ENCODE results near the gene ELOVL5.

Gene ELOVL5

GRCh38 chr6:53333439-53334408 is 15.0 kb downstream of the ELOVL5 start:
- no peak for DNase-seq (ENCODE audit: low read depth)

DNA sequence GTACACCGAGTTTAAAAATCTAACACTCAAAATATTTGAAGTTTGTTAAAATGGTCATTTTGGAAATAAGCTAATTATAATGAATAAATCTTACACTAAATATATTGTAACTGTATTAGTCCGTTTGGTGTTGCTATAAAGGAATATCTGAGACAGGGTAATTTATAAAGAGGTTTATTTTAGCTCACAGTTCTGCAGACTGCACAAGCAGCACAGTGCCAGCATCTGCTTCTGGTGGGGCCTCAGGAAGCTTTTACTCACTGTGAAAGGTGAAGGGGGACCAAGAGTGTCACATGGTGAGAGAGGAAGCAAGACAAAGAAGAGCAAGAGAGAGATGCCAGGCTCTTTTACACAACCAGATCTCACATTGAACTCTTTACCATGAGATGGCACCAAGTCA is 17.1 kb downstream of the ELOVL5 start:
- TF ChIP-seq CTCF (IDR thresholded peaks at IDR 0.05; ENCODE audit: insufficient read depth, low read depth, low read length, missing control alignments), result no peak
- DNase-seq (ENCODE audit: low read depth), result no peak

More at GRCh38 chr6:53333439-53334408, 15.0 kb downstream of the ELOVL5 start:
- no peak for TF ChIP-seq CTCF (IDR thresholded peaks at IDR 0.05; ENCODE audit: insufficient read depth, low read depth, low read length, missing control alignments)
- no peak overlapping the region for H3K4me3 ChIP-seq (ENCODE audit: low read length)

GRCh38 chr6:53330137-53330536 is 18.6 kb downstream of the ELOVL5 start:
- DNase-seq (ENCODE audit: low read depth), result no peak
- H3K4me3 ChIP-seq (ENCODE audit: low read length), result no peak overlapping the region
- TF ChIP-seq CTCF (IDR thresholded peaks at IDR 0.05; ENCODE audit: insufficient read depth, low read depth, low read length, missing control alignments), result no peak

More for the DNA sequence above, 17.1 kb downstream of the ELOVL5 start:
- H3K4me3 ChIP-seq (ENCODE audit: low read length), result no peak overlapping the region

GRCh38 chr6:53328375-53328774 is 20.4 kb downstream of the ELOVL5 start:
- DNase-seq (ENCODE audit: low read depth), result no peak
- H3K4me3 ChIP-seq (ENCODE audit: low read length), result no peak overlapping the region
- TF ChIP-seq CTCF (IDR thresholded peaks at IDR 0.05; ENCODE audit: insufficient read depth, low read depth, low read length, missing control alignments), result no peak

DNA sequence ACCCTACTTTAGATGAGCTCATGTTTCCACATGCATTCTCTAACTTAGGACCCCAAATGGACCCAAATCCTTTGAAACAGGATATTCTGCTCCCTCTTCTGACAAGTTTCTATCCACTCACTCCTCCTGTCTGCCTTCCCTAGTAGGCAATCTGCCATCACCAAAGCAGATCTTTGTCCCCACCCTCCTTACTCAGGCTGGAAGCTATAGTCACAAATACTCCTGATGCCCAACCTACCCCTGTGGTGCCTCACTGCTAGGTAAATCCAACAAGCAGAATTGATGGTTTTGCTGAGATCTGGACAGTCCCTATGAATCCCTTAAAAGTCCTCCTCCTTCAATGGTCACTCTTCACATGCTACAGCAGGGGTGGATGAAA is 21.7 kb downstream of the ELOVL5 start:
- H3K4me3 ChIP-seq (ENCODE audit: low read length), result no peak overlapping the region
- peak; percentile 75 for DNase-seq (ENCODE audit: low read depth)
- no peak for TF ChIP-seq CTCF (IDR thresholded peaks at IDR 0.05; ENCODE audit: insufficient read depth, low read depth, low read length, missing control alignments)

- H3K4me3 ChIP-seq (ENCODE audit: low read length), result no peak overlapping the region
- DNase-seq (ENCODE audit: low read depth), result peak; percentile 99
Measured at GRCh38 chr6:53326372-53327016, 22.3 kb downstream of the ELOVL5 start.

More at GRCh38 chr6:53326372-53327016, 22.3 kb downstream of the ELOVL5 start:
- no peak for TF ChIP-seq CTCF (IDR thresholded peaks at IDR 0.05; ENCODE audit: insufficient read depth, low read depth, low read length, missing control alignments)

Measured in epithelial cell of esophagus (primary cell).